ENCODE results near the gene TARBP2. TPM values are rescaled to one million over a fixed set of nuclear protein-coding genes. Genes with fewer than 3 reads are reported as not detected.

The TARBP2 gene
- total RNA-seq, 2 experiments from 2014 or later: 32.6 to 35.9 TPM

DNA sequence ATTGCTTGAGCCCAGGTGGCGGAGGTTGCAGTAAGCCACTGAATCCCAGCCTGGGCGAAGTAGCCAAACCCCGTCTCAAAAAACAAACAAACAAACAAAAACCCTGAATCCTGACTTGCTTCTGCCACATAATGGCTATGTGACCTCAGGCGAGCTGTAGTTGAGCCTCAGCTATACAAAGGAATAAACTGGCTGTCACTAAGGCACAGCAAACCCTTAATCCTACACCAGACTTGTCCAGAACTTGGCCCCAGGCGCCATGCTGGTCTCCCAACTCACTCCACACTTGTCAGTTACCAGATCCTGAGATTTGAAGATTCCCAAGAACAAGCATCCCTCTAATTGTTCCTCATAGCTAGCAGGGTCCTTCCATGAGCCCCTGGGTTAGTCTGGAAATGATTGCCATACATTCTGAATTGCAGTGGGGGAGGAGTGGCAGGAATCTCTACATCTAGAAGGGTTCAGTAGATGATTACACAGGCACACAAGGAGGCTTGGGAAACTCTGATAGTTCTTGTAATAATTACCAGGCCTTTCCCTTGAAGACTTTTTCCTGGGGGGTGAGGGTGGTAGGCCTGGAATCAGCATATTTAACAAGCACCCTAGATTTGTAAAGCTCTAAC, 11.7 kb upstream of the TARBP2 start:
- Mint-ChIP-seq H3K27ac (no peak overlapping the region), H3K9me3 (no peaks in the 10 kb centered on the region), H3K36me3 (ENCODE audit: low read depth) (peaks cover 15% of the 10 kb centered on the region), H3K27me3 (no peaks in the 10 kb centered on the region), H3K4me3 (no peak overlapping the region), H3K4me1 (peaks cover 20% of the 10 kb centered on the region)
- no peak for DNase-seq
- POLR2A ChIA-PET: no interaction called here
- CTCF ChIA-PET: interaction anchor here (1.3 to 2.9 kb wide), 4 partner anchors 8 to 168 kb away, joined by 4 to 11 read pairs (median 7); partner anchors contain the start of gene AAAS

DNA sequence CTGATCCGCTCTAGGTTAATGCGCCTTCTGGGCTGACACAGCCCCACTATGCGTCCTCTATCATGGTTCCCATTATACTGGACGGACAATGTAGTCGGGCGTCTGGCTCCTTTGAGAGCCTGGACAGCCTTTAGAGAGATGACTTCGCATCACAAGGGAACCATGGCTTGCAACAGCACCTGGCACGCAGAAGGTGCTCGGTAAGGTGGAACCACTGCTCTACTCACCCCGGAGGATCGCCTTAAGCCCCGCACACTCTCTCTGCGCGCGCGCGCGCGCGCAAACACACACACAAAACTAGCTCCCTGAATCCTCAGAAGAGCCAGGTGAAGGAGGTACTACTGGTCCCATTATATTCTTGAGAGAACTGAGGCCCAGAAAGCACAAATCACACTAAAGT, 8.9 kb upstream of the TARBP2 start:
- no peaks in the 10 kb centered on the region for H3K9me3 Mint-ChIP-seq
- peak overlapping the region; percentile 82 for H3K4me3 Mint-ChIP-seq
- H3K27ac Mint-ChIP-seq: peak overlapping the region; percentile 28
- ChIA-PET CTCF (interaction anchor here (0.6 to 1.4 kb wide), 6 partner anchors 9 to 113 kb away, joined by 3 to 8 read pairs (median 3); no protein-coding TSS in a partner anchor), POLR2A (interaction anchor here (0.6 kb wide), 1 partner anchor 8 kb away, joined by 3 read pairs; no protein-coding TSS in a partner anchor)
- H3K4me1 Mint-ChIP-seq: peaks cover 29% of the 10 kb centered on the region
- no peaks in the 10 kb centered on the region for H3K27me3 Mint-ChIP-seq
- no peak for DNase-seq
- H3K36me3 Mint-ChIP-seq (ENCODE audit: low read depth): peaks cover 4% of the 10 kb centered on the region

DNA sequence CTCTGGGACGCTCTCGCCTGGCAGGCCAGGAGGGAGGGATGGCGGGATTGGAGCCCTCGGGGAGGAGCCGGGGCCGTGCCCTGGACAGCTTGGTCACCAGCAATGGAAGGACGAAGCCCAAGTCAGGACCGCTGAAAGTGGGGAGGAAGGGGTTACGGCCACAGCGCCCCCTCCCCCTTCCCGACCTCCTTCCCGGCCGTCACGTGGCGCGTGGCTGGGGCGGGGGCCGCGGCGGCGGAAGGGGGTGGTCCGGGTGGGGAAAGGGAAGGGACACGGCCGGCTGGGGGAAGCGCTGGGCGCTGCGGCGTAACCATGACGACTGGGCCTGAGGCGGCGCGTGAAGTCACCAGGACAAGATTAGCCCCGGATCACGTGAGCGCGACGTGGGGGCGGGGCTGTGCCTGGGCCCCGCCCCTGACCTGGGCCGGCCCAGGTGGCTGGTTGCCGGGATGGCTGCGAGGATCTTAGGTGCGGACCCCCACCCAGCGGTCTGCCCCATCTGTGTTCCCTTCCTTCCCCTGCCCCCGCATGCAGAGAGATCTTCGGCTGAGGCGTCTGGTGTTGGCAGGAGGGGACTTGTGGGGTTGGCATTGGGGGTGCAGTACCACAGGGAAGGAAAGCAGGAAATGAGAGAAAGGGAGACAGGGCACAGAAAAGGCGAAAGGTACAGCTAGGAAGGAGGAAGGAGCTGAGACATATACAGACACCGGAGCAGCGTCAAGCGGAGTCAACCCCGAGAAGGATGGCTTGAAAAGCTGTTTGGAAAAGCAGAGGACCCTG, 8.1 kb upstream of the TARBP2 start:
- peak; percentile 89 for DNase-seq
- POLR2A ChIA-PET: interaction anchor here (0.6 kb wide), 1 partner anchor 7 kb away, joined by 3 read pairs; no protein-coding TSS in a partner anchor
- Mint-ChIP-seq H3K4me3 (peak overlapping the region; percentile 82), H3K36me3 (ENCODE audit: low read depth) (no peaks in the 10 kb centered on the region), H3K27ac (peak overlapping the region; percentile 67), H3K27me3 (no peaks in the 10 kb centered on the region), H3K9me3 (no peaks in the 10 kb centered on the region), H3K4me1 (peaks cover 36% of the 10 kb centered on the region)
- CTCF ChIA-PET: interaction anchor here (0.9 to 1.4 kb wide), 7 partner anchors 9 to 113 kb away, joined by 3 to 4 read pairs (median 3); partner anchors contain the start of gene SP1

DNA sequence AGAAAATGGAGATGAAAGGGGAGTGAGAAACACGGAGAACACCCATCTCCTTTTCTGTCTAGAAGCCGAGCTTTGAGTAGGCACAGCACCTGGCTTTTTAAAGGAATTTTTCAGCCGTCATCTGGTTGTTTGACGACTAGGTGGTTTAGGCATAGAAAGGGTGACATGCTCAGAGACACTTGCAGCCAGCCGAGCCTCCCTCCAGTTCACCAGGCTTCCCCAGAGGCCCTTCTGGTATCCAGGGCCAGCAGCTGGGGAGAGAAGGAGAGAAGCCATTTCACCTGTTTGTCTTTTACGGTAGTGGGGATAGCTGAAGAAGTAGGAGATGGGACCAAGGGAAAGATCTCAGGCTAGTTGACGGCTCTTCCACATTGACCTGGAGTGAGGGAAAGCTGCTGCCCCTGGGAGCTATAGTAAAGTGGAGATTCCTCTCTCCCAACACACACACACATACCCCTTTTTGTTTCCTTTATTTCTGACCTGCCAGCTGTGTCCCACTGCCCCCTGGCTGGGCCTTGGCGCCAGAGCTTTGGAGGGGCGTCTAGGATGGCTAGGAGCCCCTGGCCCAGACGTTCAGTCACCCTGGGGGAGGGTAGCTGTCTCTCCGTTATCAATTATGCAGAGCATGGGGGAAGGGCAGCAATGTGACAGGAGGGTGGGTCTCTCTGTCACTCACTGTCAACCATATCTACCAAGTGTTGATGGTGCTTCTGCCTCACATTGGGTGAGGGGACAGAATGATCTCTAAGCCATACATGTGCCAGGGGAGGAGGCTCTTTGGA, 7.3 kb upstream of the TARBP2 start:
- POLR2A ChIA-PET: no interaction called here
- Mint-ChIP-seq H3K9me3 (no peaks in the 10 kb centered on the region), H3K4me1 (peaks cover 43% of the 10 kb centered on the region), H3K27me3 (no peaks in the 10 kb centered on the region), H3K36me3 (ENCODE audit: low read depth) (no peaks in the 10 kb centered on the region), H3K4me3 (peak overlapping the region; percentile 82), H3K27ac (peak overlapping the region; percentile 67)
- no peak for DNase-seq
- CTCF ChIA-PET: interaction anchor here (0.5 to 1.4 kb wide), 9 partner anchors 12 to 172 kb away, joined by 3 to 7 read pairs (median 3); partner anchors contain the start of genes AAAS and SP1

DNA sequence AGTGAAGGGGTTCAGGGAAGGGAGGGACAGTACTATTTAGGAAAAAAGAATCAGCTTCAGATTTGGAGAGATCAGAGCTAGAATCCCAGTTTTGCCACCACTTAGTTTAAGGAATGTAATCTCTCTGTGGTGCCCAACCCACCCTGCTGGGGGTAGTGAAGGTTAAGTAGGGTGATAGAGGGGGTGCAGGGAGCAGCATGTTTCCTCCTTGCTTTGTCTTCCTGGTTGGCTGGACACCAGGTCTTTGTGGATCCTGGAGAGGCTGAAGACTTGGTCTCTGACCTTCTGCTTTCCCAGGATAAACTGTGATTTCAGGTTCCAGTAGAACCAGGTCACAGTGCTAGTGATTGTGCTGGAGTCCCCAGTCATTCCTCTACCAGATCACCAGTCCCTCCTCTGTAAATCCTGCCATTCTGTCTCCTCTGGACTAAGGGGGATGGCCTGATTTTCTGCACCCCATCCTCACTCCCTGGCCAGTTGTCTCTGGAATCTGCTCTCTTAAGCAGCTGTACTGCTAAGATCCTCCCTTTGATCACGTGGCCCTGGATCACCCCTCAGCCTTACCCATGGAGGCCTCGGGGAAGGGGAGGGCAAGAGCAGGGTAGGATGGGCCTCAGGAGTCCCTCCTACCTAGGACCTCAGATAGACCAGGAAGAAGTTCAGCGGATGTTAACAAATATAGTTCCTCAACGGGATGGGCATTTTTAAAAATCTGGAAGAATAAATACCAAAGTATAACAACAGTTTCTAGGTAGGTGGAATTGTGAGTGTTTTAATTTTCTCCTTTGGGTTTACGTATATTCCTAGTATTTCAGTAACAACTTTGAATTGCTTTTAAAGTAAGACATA, 5.0 kb upstream of the TARBP2 start:
- no peak for DNase-seq
- no peak overlapping the region for H3K4me3 Mint-ChIP-seq
- H3K27ac Mint-ChIP-seq: no peak overlapping the region
- CTCF ChIA-PET: interaction anchor here (0.7 to 1.4 kb wide), 2 partner anchors 15 to 175 kb away, joined by 3 to 4 read pairs; partner anchors contain the start of gene AAAS
- H3K27me3 Mint-ChIP-seq: no peaks in the 10 kb centered on the region
- POLR2A ChIA-PET: no interaction called here
- H3K36me3 Mint-ChIP-seq (ENCODE audit: low read depth): no peaks in the 10 kb centered on the region
- H3K9me3 Mint-ChIP-seq: no peaks in the 10 kb centered on the region
- peaks cover 54% of the 10 kb centered on the region for H3K4me1 Mint-ChIP-seq

DNA sequence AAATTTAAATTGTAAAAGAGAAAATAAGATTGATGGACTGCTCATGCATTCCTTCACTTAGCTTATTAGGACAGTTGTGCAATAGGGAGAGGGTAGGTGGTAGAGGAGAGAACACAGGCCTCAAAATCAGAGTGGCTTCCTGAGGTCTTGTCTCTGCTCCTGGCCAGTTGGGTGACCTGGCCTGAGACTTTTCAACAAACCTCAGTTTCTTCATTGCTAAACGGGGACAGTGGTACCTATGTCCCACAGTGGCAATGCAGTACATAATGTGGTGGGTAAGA, 4.4 kb upstream of the TARBP2 start:
- H3K4me1 Mint-ChIP-seq: peaks cover 54% of the 10 kb centered on the region
- no peak overlapping the region for H3K27ac Mint-ChIP-seq
- DNase-seq: no peak
- H3K36me3 Mint-ChIP-seq (ENCODE audit: low read depth): no peaks in the 10 kb centered on the region
- H3K9me3 Mint-ChIP-seq: no peaks in the 10 kb centered on the region
- ChIA-PET CTCF (interaction anchor here (1.4 to 1.6 kb wide), 2 partner anchors 20 to 175 kb away, joined by 4 to 5 read pairs; partner anchors contain the start of gene AAAS), POLR2A (no interaction called here)
- no peak overlapping the region for H3K4me3 Mint-ChIP-seq
- no peaks in the 10 kb centered on the region for H3K27me3 Mint-ChIP-seq

DNA sequence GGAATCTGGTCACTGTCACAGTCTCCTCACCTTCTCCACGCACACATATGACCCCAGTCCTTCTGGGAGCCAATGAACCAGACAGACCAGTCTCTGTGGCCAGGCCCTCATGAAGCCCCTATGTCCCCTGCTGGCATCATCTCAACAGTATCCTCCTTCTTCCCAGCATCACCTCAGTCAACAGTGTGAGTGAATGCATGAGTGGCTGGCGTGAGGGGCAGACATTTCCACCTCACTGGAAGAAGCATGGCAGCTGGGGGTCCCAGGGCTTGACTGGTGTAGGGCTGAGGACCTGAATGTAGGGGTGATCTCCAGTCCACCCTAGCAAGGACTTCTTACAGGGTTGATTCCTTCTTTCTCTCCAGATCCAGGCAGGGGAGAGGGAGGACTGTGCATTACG, 3.6 kb upstream of the TARBP2 start:
- Mint-ChIP-seq H3K27me3 (no peaks in the 10 kb centered on the region), H3K4me3 (peak overlapping the region; percentile 89), H3K27ac (no peak overlapping the region), H3K4me1 (peaks cover 55% of the 10 kb centered on the region), H3K9me3 (no peaks in the 10 kb centered on the region), H3K36me3 (ENCODE audit: low read depth) (no peaks in the 10 kb centered on the region)
- ChIA-PET CTCF (interaction anchor here (0.7 to 1.6 kb wide), 4 partner anchors 11 to 43 kb away, joined by 3 to 8 read pairs (median 4); no protein-coding TSS in a partner anchor), POLR2A (no interaction called here)
- no peak for DNase-seq

DNA sequence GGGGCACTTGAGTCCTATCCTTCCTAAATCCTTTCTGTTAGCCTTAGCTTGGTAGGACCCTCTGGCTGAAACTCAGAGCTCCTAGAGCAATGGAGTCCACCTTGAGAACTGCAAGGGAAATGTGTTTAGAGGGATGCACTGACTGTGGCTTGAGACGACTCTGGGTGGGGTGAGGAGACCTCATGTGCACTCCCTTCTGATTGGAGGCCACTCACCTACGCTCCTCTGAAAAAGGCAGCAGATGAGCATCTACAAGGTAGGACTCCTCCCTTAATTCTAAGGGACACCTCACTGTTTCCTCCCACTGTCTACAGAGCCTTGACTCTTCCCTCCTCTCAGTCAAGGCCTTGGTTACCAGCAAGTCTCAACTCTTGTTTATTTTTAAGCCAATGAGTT, 2.9 kb upstream of the TARBP2 start:
- Mint-ChIP-seq H3K4me1 (peaks cover 55% of the 10 kb centered on the region), H3K27me3 (no peaks in the 10 kb centered on the region)

DNA sequence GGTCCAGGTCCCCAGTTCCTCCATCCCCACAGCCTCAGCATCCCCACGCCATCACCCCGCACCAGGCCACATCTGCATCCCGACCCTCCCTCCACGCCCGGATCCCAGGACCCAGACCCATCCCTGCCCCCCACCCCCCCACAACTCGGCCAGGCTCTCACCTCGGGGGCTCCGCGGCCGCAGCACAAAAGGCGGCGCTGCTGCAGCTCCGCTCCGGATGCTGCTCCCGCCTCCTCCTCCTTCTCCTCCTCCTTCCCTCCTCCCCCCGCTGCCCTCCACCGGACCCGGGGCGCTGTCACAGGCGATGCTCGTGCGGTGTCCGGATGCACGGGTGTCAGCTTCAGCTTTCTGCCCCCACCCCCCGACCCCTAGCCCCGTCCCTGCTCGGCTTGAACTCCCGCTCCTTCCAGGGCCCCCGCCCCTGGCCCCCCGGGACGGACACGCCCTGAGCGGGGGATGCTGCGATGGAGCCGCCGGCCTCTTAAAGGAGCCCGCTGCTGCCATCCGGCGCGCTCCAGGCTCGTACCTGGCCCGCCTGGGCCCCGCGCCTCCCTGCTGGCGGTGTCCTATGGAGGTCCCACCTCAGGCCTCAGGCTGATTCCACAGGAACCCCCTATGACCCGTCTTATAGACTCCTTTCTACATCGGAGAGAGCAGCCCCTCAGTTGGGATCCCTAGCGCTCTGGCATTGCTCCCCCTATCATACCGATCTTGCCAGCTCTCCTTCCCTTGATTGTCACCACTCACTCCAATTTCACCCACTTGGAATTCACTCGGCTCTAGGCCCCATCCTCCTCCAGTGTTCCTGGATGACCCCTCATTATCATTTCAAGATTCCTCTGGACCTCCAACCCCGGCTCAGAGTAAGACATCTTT, 1.6 kb upstream of the TARBP2 start, which contains the start of gene MAP3K12:
MAP3K12 (minus strand) TSS at position 193 of the 876 bp plus-strand sequence. CDS start 12,067 bp downstream, outside the sequence.
- Mint-ChIP-seq H3K27me3 (no peaks in the 10 kb centered on the region), H3K36me3 (ENCODE audit: low read depth) (no peaks in the 10 kb centered on the region), H3K4me1 (peaks cover 43% of the 10 kb centered on the region), H3K27ac (peak within 1 kb of the TSS; percentile 98), H3K4me3 (peak within 1 kb of the TSS; percentile 89), H3K9me3 (no peaks in the 10 kb centered on the region)
- DNase-seq: peak; percentile 70
- POLR2A ChIA-PET: interaction anchor here (0.6 kb wide), 3 partner anchors 47 to 1675 kb away, joined by 3 to 5 read pairs (median 3); partner anchors contain the start of gene ATP5MC2
- CTCF ChIA-PET: interaction anchor here (0.6 to 2.7 kb wide), 10 partner anchors 10 to 508 kb away, joined by 3 to 22 read pairs (median 4); partner anchors contain the start of gene AAAS

More for the DNA sequence above, 2.9 kb upstream of the TARBP2 start:
- no peaks in the 10 kb centered on the region for H3K9me3 Mint-ChIP-seq
- no peak for DNase-seq
- ChIA-PET CTCF (interaction anchor here (0.7 to 1.6 kb wide), 5 partner anchors 10 to 177 kb away, joined by 3 to 8 read pairs (median 4); partner anchors contain the start of gene AAAS), POLR2A (no interaction called here)
- peak overlapping the region; percentile 89 for H3K4me3 Mint-ChIP-seq
- H3K27ac Mint-ChIP-seq: peak overlapping the region; percentile 32
- no peaks in the 10 kb centered on the region for H3K36me3 Mint-ChIP-seq (ENCODE audit: low read depth)

DNA sequence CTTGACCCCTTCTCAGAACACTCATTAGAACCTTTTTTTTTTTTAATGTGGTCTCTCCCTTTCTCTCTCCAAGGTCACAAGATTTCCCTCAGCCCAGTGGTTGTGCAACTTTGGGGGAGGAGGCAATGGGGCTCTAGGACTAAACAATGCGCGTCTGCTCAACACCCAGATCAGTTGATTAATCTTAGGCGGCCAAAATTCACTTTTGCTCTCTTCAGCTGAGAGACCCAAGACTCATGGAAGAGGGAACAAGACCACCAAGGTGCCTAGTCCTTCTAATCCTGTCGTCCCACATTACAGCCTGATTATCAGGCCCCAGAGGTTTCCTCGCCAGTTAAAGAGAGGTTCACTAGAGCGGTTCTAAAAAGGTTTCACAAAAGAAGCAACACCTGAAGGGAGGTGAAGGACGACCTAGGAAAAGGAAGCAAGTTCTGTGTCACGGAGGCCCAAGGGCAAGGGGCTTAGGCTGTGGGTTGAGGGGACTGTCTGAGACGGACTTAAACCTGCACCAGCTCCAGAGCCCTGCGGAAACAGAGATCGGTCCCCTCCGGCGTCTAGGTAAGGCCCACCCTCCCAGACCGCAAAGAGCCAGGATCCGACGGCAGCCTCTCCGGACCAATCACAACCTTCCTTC, 824 bp upstream of the TARBP2 start:
- peak; percentile 31 for DNase-seq
- Mint-ChIP-seq H3K36me3 (ENCODE audit: low read depth) (no peaks in the 10 kb centered on the region), H3K27ac (peak overlapping the region; percentile 98), H3K4me1 (peaks cover 42% of the 10 kb centered on the region), H3K27me3 (no peaks in the 10 kb centered on the region), H3K9me3 (no peaks in the 10 kb centered on the region), H3K4me3 (peak overlapping the region; percentile 89)
- ChIA-PET CTCF (interaction anchor here (0.6 to 2.7 kb wide), 15 partner anchors 9 to 508 kb away, joined by 3 to 22 read pairs (median 4); partner anchors contain the start of gene AAAS), POLR2A (interaction anchor here (0.6 to 1.2 kb wide), 5 partner anchors 8 to 1675 kb away, joined by 3 to 5 read pairs (median 3); partner anchors contain the start of gene SP1)
